Spleen (tissue), 7 donors: Measurements from ENCODE around the gene GPBAR1.
A peak's percentile ranks its signal among the peaks of the same experiment; 100 is the strongest.

Experiments
- POLR2A ChIP-seq, 3 donors: fragments of 450-650 bp; IDR thresholded peaks; one replicate each; pipeline ENCODE4 v1.5.1; 2017; ENCODE audit warnings: antibody characterized with exemption in 3 of 3, mild to moderate bottlenecking in 1 of 3
- POLR2AphosphoS5 ChIP-seq, 3 donors: sonication (generic); formaldehyde crosslinking; IDR thresholded peaks; one replicate each; pipeline ENCODE4 v1.5.1; 2017; ENCODE audit warnings: antibody characterized with exemption in 3 of 3
- TF ChIP-seq, protein P1 (sequence below), 11 experiments: fragments of 200-600 bp in 7 of 11; fragments of 450-650 bp in 4 of 11; sonication (generic) in 4 of 11; IDR thresholded peaks in 8 of 11; conservative IDR thresholded peaks in 3 of 11; 1 replicate in 7 of 11; 2 replicates in 4 of 11; pipeline versions ENCODE4 v1.4.0 to v1.8.0; 2016 to 2021; ENCODE audit warnings: antibody characterized with exemption in 11 of 11, inconsistent platforms in 4 of 11, mild to moderate bottlenecking in 1 of 11
- donor health status: DM: no; HTN: no; CAD: no; lungs with moderate emphysema.
- donor health status: DM: no; HTN: no; CAD: no.
- donor health status: DM: no; HTN: no; CAD: no.

DNA sequence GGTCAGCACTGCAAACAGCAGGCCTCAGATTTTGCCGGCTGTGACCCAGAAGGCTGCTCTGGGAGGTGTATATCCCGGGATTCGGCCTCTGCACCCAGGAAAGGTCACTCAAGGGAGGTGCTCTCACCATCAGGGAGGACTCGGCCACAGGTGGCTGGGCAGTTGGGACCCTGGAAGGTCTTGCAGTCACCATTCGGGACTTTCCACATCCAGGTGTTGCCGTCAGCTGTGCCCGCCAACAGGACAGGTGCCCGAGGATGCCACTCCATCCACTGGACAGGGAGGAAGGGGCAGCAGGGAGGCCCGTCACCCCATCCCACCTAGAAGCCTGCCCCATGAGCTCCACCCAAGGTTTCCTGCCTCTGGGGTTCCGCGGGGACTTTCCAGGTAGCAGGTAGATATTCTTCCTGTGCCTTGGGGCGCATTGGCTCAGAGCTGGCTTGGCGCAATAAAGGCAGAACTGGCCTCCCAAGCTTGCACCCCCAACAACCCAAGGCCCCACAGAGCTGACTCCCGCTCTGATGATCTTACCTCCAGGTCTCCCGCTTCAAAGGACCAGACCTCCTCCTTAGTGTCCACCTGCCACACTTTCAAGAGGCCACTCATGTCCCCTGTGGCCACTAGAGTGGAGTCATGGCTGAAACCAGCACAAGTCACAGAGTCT is 5.6 kb downstream of the GPBAR1 start:
- TF ChIP-seq POLR2A (IDR thresholded peaks at IDR 0.05) (no peak), POLR2AphosphoS5 (IDR thresholded peaks at IDR 0.05) (peak in 1 of 3 donors; percentile 10)
- TF ChIP-seq, protein P1, sequence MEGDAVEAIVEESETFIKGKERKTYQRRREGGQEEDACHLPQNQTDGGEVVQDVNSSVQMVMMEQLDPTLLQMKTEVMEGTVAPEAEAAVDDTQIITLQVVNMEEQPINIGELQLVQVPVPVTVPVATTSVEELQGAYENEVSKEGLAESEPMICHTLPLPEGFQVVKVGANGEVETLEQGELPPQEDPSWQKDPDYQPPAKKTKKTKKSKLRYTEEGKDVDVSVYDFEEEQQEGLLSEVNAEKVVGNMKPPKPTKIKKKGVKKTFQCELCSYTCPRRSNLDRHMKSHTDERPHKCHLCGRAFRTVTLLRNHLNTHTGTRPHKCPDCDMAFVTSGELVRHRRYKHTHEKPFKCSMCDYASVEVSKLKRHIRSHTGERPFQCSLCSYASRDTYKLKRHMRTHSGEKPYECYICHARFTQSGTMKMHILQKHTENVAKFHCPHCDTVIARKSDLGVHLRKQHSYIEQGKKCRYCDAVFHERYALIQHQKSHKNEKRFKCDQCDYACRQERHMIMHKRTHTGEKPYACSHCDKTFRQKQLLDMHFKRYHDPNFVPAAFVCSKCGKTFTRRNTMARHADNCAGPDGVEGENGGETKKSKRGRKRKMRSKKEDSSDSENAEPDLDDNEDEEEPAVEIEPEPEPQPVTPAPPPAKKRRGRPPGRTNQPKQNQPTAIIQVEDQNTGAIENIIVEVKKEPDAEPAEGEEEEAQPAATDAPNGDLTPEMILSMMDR (IDR thresholded peaks at IDR 0.05 in 8 of 11, conservative IDR thresholded peaks at IDR 0.05 in 3 of 11): no peak
